Measurements from ENCODE around the gene C6orf47. TPM values are rescaled to one million over a fixed set of nuclear protein-coding genes. Genes with fewer than 3 reads are reported as not detected.

The C6orf47 gene
- total RNA-seq, 3 donors from 2014 or later (not counting 1 experiment from before 2014, with no cell fraction given): 25.9 to 29.9 (median 27.4) TPM

DNA sequence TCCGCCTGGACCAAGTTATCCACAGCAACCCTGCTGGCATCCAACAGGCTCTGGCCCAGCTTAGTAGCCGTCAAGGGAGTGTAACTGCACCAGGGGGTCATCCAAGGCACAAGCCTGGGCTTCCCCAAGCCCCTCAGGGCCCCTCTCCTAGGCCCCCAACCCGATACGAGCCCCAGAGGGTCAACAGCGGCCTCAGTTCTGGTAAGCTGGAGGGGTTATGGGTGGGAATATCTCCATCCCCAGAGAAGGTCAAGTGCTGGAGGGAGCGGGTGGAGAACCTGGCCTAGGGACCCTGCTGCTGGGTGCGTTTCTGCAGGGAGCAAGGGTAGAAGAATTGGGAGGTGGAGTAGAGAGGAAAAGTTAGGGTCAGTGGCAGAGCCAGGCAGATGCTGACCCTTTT, 27.1 kb downstream of the C6orf47 start:
- Mint-ChIP-seq H3K36me3 (no peaks in the 10 kb centered on the region), H3K4me3 (no peak overlapping the region), H3K4me1 (peaks cover 0 to 20% of the 10 kb centered on the region in 2 donors), H3K27me3 (ENCODE audit: low read depth in 2 of 2) (no peaks in the 10 kb centered on the region), H3K9me3 (no peaks in the 10 kb centered on the region), H3K27ac (peak overlapping the region in 1 of 2 donors; percentile 76)
- ATAC-seq (no peak), DNase-seq (no peak)
- no peak overlapping the region for H3K4me3 ChIP-seq (ENCODE audit: low read length)
- intact Hi-C loops (cut with micrococcal nuclease): no loop called here
- TF ChIP-seq CTCF (IDR thresholded peaks at IDR 0.05): no peak
- WGBS (ENCODE audit: insufficient coverage): 97% methylated on average over 7 of the region's 7 CpGs
- no peaks in the 10 kb centered on the region for H3K9me3 ChIP-seq (ENCODE audit: control insufficient read depth, insufficient read depth, low read length)
- peaks cover 93% of the 10 kb centered on the region for H3K36me3 ChIP-seq (ENCODE audit: control insufficient read depth, insufficient read depth, low read length)
- H3K27ac ChIP-seq (ENCODE audit: low read length): no peak overlapping the region
- no peaks in the 10 kb centered on the region for H3K27me3 ChIP-seq (ENCODE audit: control insufficient read depth, insufficient read depth, low read length)
- no peaks in the 10 kb centered on the region for H3K4me1 ChIP-seq (ENCODE audit: control insufficient read depth, insufficient read depth, low read length)

DNA sequence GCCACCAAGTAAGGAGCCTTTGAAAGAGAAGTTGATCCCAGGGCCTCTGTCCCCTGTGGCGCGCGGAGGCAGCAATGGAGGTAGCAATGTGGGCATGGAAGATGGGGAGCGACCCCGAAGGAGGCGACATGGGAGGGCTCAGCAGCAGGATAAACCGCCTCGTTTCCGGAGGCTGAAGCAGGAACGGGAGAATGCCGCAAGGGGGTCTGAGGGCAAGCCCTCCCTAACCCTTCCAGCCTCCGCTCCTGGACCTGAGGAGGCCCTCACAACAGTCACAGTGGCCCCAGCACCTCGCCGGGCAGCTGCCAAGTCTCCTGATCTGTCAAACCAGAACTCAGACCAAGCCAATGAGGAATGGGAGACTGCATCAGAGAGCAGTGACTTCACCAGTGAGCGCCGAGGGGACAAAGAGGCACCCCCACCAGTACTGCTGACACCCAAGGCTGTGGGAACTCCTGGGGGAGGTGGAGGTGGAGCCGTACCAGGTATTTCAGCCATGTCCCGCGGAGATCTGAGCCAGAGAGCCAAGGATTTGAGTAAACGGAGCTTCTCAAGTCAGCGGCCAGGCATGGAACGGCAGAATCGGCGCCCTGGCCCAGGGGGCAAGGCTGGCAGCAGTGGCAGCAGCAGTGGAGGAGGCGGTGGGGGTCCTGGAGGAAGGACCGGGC, 28.2 kb downstream of the C6orf47 start:
- Histone ChIP-seq H3K36me3 (ENCODE audit: control insufficient read depth, insufficient read depth, low read length) (peaks cover 93% of the 10 kb centered on the region), H3K27me3 (ENCODE audit: control insufficient read depth, insufficient read depth, low read length) (no peaks in the 10 kb centered on the region), H3K4me1 (ENCODE audit: control insufficient read depth, insufficient read depth, low read length) (no peaks in the 10 kb centered on the region), H3K4me3 (ENCODE audit: low read length) (no peak overlapping the region), H3K9me3 (ENCODE audit: control insufficient read depth, insufficient read depth, low read length) (no peaks in the 10 kb centered on the region), H3K27ac (ENCODE audit: low read length) (no peak overlapping the region)
- Mint-ChIP-seq H3K4me1 (peaks cover 4 to 24% of the 10 kb centered on the region in 2 donors), H3K4me3 (no peak overlapping the region), H3K36me3 (peaks cover 6% of the 10 kb centered on the region), H3K9me3 (no peaks in the 10 kb centered on the region), H3K27me3 (ENCODE audit: low read depth in 2 of 2) (no peaks in the 10 kb centered on the region), H3K27ac (peak overlapping the region; percentile 21 to 76)
- intact Hi-C loops (cut with micrococcal nuclease): no loop called here
- ATAC-seq: no peak
- no peak for TF ChIP-seq CTCF (IDR thresholded peaks at IDR 0.05)
- no peak for DNase-seq
- WGBS (ENCODE audit: insufficient coverage): 98% methylated on average over 26 of the region's 26 CpGs

DNA sequence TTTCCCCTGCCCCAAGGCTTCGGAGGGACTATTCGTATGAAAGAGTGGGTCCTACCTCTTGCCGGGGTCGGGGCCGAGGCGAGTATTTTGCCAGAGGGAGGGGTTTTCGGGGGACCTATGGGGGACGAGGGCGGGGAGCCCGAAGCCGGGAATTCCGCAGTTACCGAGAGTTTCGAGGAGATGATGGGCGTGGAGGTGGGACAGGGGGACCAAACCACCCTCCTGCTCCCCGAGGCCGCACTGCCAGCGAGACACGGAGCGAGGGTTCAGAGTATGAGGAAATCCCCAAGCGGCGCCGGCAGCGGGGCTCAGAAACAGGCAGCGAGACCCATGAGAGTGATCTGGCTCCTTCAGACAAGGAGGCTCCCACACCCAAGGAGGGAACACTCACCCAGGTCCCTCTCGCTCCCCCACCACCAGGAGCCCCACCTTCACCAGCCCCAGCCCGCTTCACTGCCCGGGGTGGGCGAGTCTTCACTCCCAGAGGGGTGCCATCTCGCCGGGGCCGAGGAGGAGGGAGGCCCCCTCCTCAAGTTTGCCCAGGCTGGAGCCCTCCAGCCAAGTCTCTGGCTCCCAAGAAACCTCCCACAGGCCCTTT, 28.8 kb downstream of the C6orf47 start:
- 96% methylated on average over 32 of the region's 32 CpGs for WGBS (ENCODE audit: insufficient coverage)
- peak overlapping the region; percentile 26 to 76 for H3K27ac Mint-ChIP-seq
- H3K27me3 Mint-ChIP-seq (ENCODE audit: low read depth in 2 of 2): no peaks in the 10 kb centered on the region
- peaks cover 13% of the 10 kb centered on the region for H3K36me3 Mint-ChIP-seq
- intact Hi-C loops (cut with micrococcal nuclease): no loop called here
- peaks cover 94% of the 10 kb centered on the region for H3K36me3 ChIP-seq (ENCODE audit: control insufficient read depth, insufficient read depth, low read length)
- TF ChIP-seq CTCF (IDR thresholded peaks at IDR 0.05): no peak
- H3K9me3 Mint-ChIP-seq: no peaks in the 10 kb centered on the region
- no peaks in the 10 kb centered on the region for H3K27me3 ChIP-seq (ENCODE audit: control insufficient read depth, insufficient read depth, low read length)
- H3K4me3 Mint-ChIP-seq: no peak overlapping the region
- no peaks in the 10 kb centered on the region for H3K9me3 ChIP-seq (ENCODE audit: control insufficient read depth, insufficient read depth, low read length)
- no peaks in the 10 kb centered on the region for H3K4me1 ChIP-seq (ENCODE audit: control insufficient read depth, insufficient read depth, low read length)
- H3K4me1 Mint-ChIP-seq: peaks cover 6 to 25% of the 10 kb centered on the region in 2 donors
- H3K4me3 ChIP-seq (ENCODE audit: low read length): no peak overlapping the region
- DNase-seq (no peak), ATAC-seq (no peak)
- no peak overlapping the region for H3K27ac ChIP-seq (ENCODE audit: low read length)
